ENCODE results near the gene RNU5B-1.

The RNU5B-1 gene

GRCh38 chr15:65328506-65329287 lies 24.2 kb downstream of the RNU5B-1 start:
- DNase-seq (ENCODE audit: low read depth in 3 of 3): no peak

- DNase-seq (ENCODE audit: low read depth in 3 of 3): no peak
These were observed 25.0 kb downstream of the RNU5B-1 start for GRCh38 chr15:65329288-65329983.

GRCh38 chr15:65329984-65330735 lies 25.7 kb downstream of the RNU5B-1 start:
- DNase-seq (ENCODE audit: low read depth in 3 of 3): no peak

GRCh38 chr15:65330934-65331645 lies 26.6 kb downstream of the RNU5B-1 start:
- no peak for DNase-seq (ENCODE audit: low read depth in 3 of 3)

GRCh38 chr15:65331811-65332210 lies 27.3 kb downstream of the RNU5B-1 start:
- DNase-seq (ENCODE audit: low read depth in 3 of 3): no peak

- no peak for DNase-seq (ENCODE audit: low read depth in 3 of 3)
These were observed 28.1 kb downstream of the RNU5B-1 start for GRCh38 chr15:65332391-65333147.

- no peak for DNase-seq (ENCODE audit: low read depth in 3 of 3)
These were observed 28.8 kb downstream of the RNU5B-1 start for GRCh38 chr15:65333148-65333820.

- DNase-seq (ENCODE audit: low read depth in 3 of 3): no peak
These were observed 29.4 kb downstream of the RNU5B-1 start for GRCh38 chr15:65333856-65334255.

- no peak for DNase-seq (ENCODE audit: low read depth in 3 of 3)
These were observed 30.2 kb downstream of the RNU5B-1 start for GRCh38 chr15:65334586-65335231.

- no peak for DNase-seq (ENCODE audit: low read depth in 3 of 3)
These were observed 31.0 kb downstream of the RNU5B-1 start for GRCh38 chr15:65335278-65336055.

- DNase-seq (ENCODE audit: low read depth in 3 of 3): no peak
These were observed 32.3 kb downstream of the RNU5B-1 start for GRCh38 chr15:65336493-65337435.

- DNase-seq (ENCODE audit: low read depth in 3 of 3): no peak
These were observed 33.1 kb downstream of the RNU5B-1 start for GRCh38 chr15:65337436-65338070.

GRCh38 chr15:65338366-65338765 lies 33.9 kb downstream of the RNU5B-1 start:
- DNase-seq (ENCODE audit: low read depth in 3 of 3): no peak

GRCh38 chr15:65338823-65339222 lies 34.3 kb downstream of the RNU5B-1 start:
- no peak for DNase-seq (ENCODE audit: low read depth in 3 of 3)

- DNase-seq (ENCODE audit: low read depth in 3 of 3): no peak
These were observed 34.9 kb downstream of the RNU5B-1 start for GRCh38 chr15:65339416-65339815.

- no peak for DNase-seq (ENCODE audit: low read depth in 3 of 3)
These were observed 35.4 kb downstream of the RNU5B-1 start for GRCh38 chr15:65339920-65340319.

- DNase-seq (ENCODE audit: low read depth in 3 of 3): no peak
These were observed 38.0 kb downstream of the RNU5B-1 start for GRCh38 chr15:65342493-65342892.

All from stimulated activated CD4-positive, alpha-beta T cell treated with anti-CD3 and anti-CD28 coated beads, TNF-alpha, amount 100 ng/mL, for 4 hours (primary cell).